COLO668 (cell line): Measurements from ENCODE around the gene ZNF827.
A peak's percentile ranks its signal among the peaks of the same experiment; 100 is the strongest.

ENCODE experiments used
- DNase-seq: peaks from one replicate; lab custom pipeline; 2025; ENCODE audit not compliant: unreplicated experiment; lab: John Stamatoyannopoulos, UW

Gene ZNF827

GRCh38 chr4:145934434-145935047, 4.1 kb downstream of the ZNF827 start:
- DNase-seq: no peak

GRCh38 chr4:145933134-145933533, 5.5 kb downstream of the ZNF827 start:
- DNase-seq: no peak

- DNase-seq: no peak
Measured at GRCh38 chr4:145931403-145931802, 7.2 kb downstream of the ZNF827 start.

GRCh38 chr4:145930592-145930991, 8.0 kb downstream of the ZNF827 start:
- DNase-seq: no peak

GRCh38 chr4:145929415-145930178, 9.0 kb downstream of the ZNF827 start:
- no peak for DNase-seq

GRCh38 chr4:145928748-145929147, 9.9 kb downstream of the ZNF827 start:
- DNase-seq: no peak

- DNase-seq: no peak
Measured at GRCh38 chr4:145927030-145927429, 11.6 kb downstream of the ZNF827 start.

- no peak for DNase-seq
Measured at GRCh38 chr4:145921231-145921630, 17.4 kb downstream of the ZNF827 start.

- no peak for DNase-seq
Measured at GRCh38 chr4:145920205-145920604, 18.4 kb downstream of the ZNF827 start.

- no peak for DNase-seq
Measured at GRCh38 chr4:145912376-145912775, 26.2 kb downstream of the ZNF827 start.

GRCh38 chr4:145909773-145910172, 28.9 kb downstream of the ZNF827 start:
- no peak for DNase-seq

- DNase-seq: no peak
Measured at GRCh38 chr4:145909281-145909715, 29.3 kb downstream of the ZNF827 start.

GRCh38 chr4:145907812-145908211, 30.8 kb downstream of the ZNF827 start:
- no peak for DNase-seq

- DNase-seq: no peak
Measured at GRCh38 chr4:145907390-145907789, 31.2 kb downstream of the ZNF827 start.

GRCh38 chr4:145904413-145905177, 34.0 kb downstream of the ZNF827 start:
- peak; percentile 34 for DNase-seq

GRCh38 chr4:145902522-145902921, 36.1 kb downstream of the ZNF827 start:
- no peak for DNase-seq

- no peak for DNase-seq
Measured at GRCh38 chr4:145899886-145900460, 38.6 kb downstream of the ZNF827 start.

GRCh38 chr4:145898926-145899531, 39.6 kb downstream of the ZNF827 start:
- DNase-seq: no peak

- DNase-seq: no peak
Measured at GRCh38 chr4:145898466-145898865, 40.2 kb downstream of the ZNF827 start.

- no peak for DNase-seq
Measured at GRCh38 chr4:145895056-145895455, 43.6 kb downstream of the ZNF827 start.

GRCh38 chr4:145891958-145892357, 46.7 kb downstream of the ZNF827 start:
- no peak for DNase-seq
